GM18526 (cell line): ENCODE data around the gene CLIP3.

Experiments used
- POLR2A ChIP-seq: IDR thresholded peaks from 3 replicates; pipeline ENCODE4 v1.6.1; 2011; ENCODE audit not compliant: insufficient read length; ENCODE audit errors: extremely low read depth

CLIP3 gene

GRCh38 chr19:36019061-36019670 lies 13.5 kb downstream of the CLIP3 start:
- no peak for TF ChIP-seq POLR2A

GRCh38 chr19:36014012-36014924 lies 18.4 kb downstream of the CLIP3 start, which contains the start of gene ALKBH6:
ALKBH6 (minus strand) TSS chr19:36014213; CDS start chr19:36013397, 816 bp downstream.
- TF ChIP-seq POLR2A: peak; percentile 67

GRCh38 chr19:36013280-36014011 lies 19.2 kb downstream of the CLIP3 start:
- no peak for TF ChIP-seq POLR2A

GRCh38 chr19:36010402-36010801 lies 22.3 kb downstream of the CLIP3 start:
- no peak for TF ChIP-seq POLR2A

- no peak for TF ChIP-seq POLR2A
Observed at GRCh38 chr19:36009633-36010379, 22.9 kb downstream of the CLIP3 start.

- TF ChIP-seq POLR2A: no peak
Observed at GRCh38 chr19:36009220-36009619, 23.5 kb downstream of the CLIP3 start.

GRCh38 chr19:36008336-36008978 lies 24.2 kb downstream of the CLIP3 start, which contains the start of gene SYNE4:
SYNE4 (minus strand) TSS chr19:36008813; CDS start chr19:36008681, 132 bp downstream.
- TF ChIP-seq POLR2A: no peak

- TF ChIP-seq POLR2A: no peak
Observed at GRCh38 chr19:36006955-36007354, 25.7 kb downstream of the CLIP3 start.

- no peak for TF ChIP-seq POLR2A
Observed at GRCh38 chr19:36003284-36003683, 29.4 kb downstream of the CLIP3 start.

GRCh38 chr19:36001605-36002004 lies 31.1 kb downstream of the CLIP3 start:
- no peak for TF ChIP-seq POLR2A

- no peak for TF ChIP-seq POLR2A
Observed at GRCh38 chr19:35996777-35997176, 35.9 kb downstream of the CLIP3 start.

- TF ChIP-seq POLR2A: peak; percentile 89
Observed at GRCh38 chr19:35995048-35995993, 37.4 kb downstream of the CLIP3 start, which contains the start of gene SDHAF1. SDHAF1 (plus strand) TSS chr19:35995188; CDS start chr19:35995275, 87 bp downstream.

- no peak for TF ChIP-seq POLR2A
Observed at GRCh38 chr19:35993923-35994598, 38.6 kb downstream of the CLIP3 start.
